Measurements from ENCODE around the gene STAG1.

STAG1 gene

GRCh38 chr3:136300444-136300843 lies 451.7 kb downstream of the STAG1 start:
- DNase-seq: no peak

GRCh38 chr3:136297826-136298225 lies 454.4 kb downstream of the STAG1 start:
- no peak for DNase-seq

GRCh38 chr3:136296960-136297359 lies 455.2 kb downstream of the STAG1 start:
- no peak for DNase-seq

GRCh38 chr3:136294176-136294575 lies 458.0 kb downstream of the STAG1 start:
- DNase-seq: no peak

GRCh38 chr3:136293279-136293678 lies 458.9 kb downstream of the STAG1 start:
- DNase-seq: no peak

- no peak for DNase-seq
These were observed 459.7 kb downstream of the STAG1 start for GRCh38 chr3:136292500-136292899.

GRCh38 chr3:136291302-136291701 lies 460.9 kb downstream of the STAG1 start:
- no peak for DNase-seq
